GM18867 (cell line): Measurements from ENCODE around the gene KRT32.

Experiments used
- ATAC-seq: cut with Tn5 transposase; IDR thresholded peaks from one replicate; pipeline ENCODE4 v1.9.1; 2021; ENCODE audit warnings: mild to moderate bottlenecking, moderate library complexity; ENCODE audit not compliant: unreplicated experiment

Gene KRT32

GRCh38 chr17:41464682-41465081, 2.5 kb downstream of the KRT32 start:
- no peak for ATAC-seq

GRCh38 chr17:41464173-41464572, 3.0 kb downstream of the KRT32 start:
- ATAC-seq, result no peak

GRCh38 chr17:41463746-41464145, 3.4 kb downstream of the KRT32 start:
- ATAC-seq, result no peak

- ATAC-seq, result no peak
Measured at GRCh38 chr17:41462705-41463104, 4.5 kb downstream of the KRT32 start.

GRCh38 chr17:41457676-41458075, 9.5 kb downstream of the KRT32 start:
- no peak for ATAC-seq

- ATAC-seq, result no peak
Measured at GRCh38 chr17:41456204-41456603, 11.0 kb downstream of the KRT32 start.

- ATAC-seq, result no peak
Measured at GRCh38 chr17:41455236-41455635, 11.9 kb downstream of the KRT32 start.

GRCh38 chr17:41453066-41453465, 14.1 kb downstream of the KRT32 start:
- no peak for ATAC-seq

- no peak for ATAC-seq
Measured at GRCh38 chr17:41452281-41452680, 14.9 kb downstream of the KRT32 start.

- no peak for ATAC-seq
Measured at GRCh38 chr17:41451154-41451728, 15.9 kb downstream of the KRT32 start.

- no peak for ATAC-seq
Measured at GRCh38 chr17:41449008-41449407, 18.2 kb downstream of the KRT32 start.

- ATAC-seq, result no peak
Measured at GRCh38 chr17:41448506-41448905, 18.7 kb downstream of the KRT32 start.

- ATAC-seq, result no peak
Measured at GRCh38 chr17:41446806-41447205, 20.4 kb downstream of the KRT32 start.

GRCh38 chr17:41444640-41445039, 22.5 kb downstream of the KRT32 start:
- no peak for ATAC-seq

- ATAC-seq, result no peak
Measured at GRCh38 chr17:41444186-41444585, 23.0 kb downstream of the KRT32 start.

GRCh38 chr17:41442739-41443138, 24.4 kb downstream of the KRT32 start:
- ATAC-seq, result no peak

GRCh38 chr17:41440531-41441033, 26.6 kb downstream of the KRT32 start, which contains the start of gene KRT38:
Gene KRT38, minus strand, starts transcription at chr17:41440983. Its CDS starts 62 bp downstream, at chr17:41440921.
- no peak for ATAC-seq

- ATAC-seq, result no peak
Measured at GRCh38 chr17:41439375-41439774, 27.8 kb downstream of the KRT32 start.

- ATAC-seq, result no peak
Measured at GRCh38 chr17:41437769-41438168, 29.4 kb downstream of the KRT32 start.

- no peak for ATAC-seq
Measured at GRCh38 chr17:41437254-41437653, 29.9 kb downstream of the KRT32 start.

GRCh38 chr17:41434415-41434814, 32.8 kb downstream of the KRT32 start:
- ATAC-seq, result no peak

- no peak for ATAC-seq
Measured at GRCh38 chr17:41434005-41434404, 33.2 kb downstream of the KRT32 start.

GRCh38 chr17:41433586-41433985, 33.6 kb downstream of the KRT32 start:
- no peak for ATAC-seq
